Measurements from ENCODE around the gene OR2F1. TPM values are rescaled to one million over a fixed set of nuclear protein-coding genes. Genes with fewer than 3 reads are reported as not detected.

OR2F1 gene
- total RNA-seq, 4 donors from 2014 or later: not detected

- TF ChIP-seq CTCF (IDR thresholded peaks at IDR 0.05): no peak
- TF ChIP-seq POLR2AphosphoS5 (IDR thresholded peaks at IDR 0.05): no peak
- TF ChIP-seq POLR2A (IDR thresholded peaks at IDR 0.05): no peak
- no peak for TF ChIP-seq EP300 (IDR thresholded peaks at IDR 0.05)
- Histone ChIP-seq H3K9me3 (peaks cover 0 to 6% (median 0%) of the 10 kb centered on the region in 3 donors), H3K4me3 (no peak overlapping the region), H3K27ac (no peak overlapping the region), H3K27me3 (no peaks in the 10 kb centered on the region), H3K36me3 (no peaks in the 10 kb centered on the region), H3K4me1 (no peaks in the 10 kb centered on the region)
- 64 to 89% methylated on average over 3 to 4 of the region's 4 CpGs for WGBS, 2 donors (ENCODE audit: low coverage in 1 of 2)
- ATAC-seq: no peak
Observed at GRCh38 chr7:143973870-143974416, 19.3 kb downstream of the OR2F1 start.

GRCh38 chr7:143974459-143974858 is 19.8 kb downstream of the OR2F1 start:
- no peak for ATAC-seq
- no peaks in the 10 kb centered on the region for H3K4me1 ChIP-seq
- H3K27me3 ChIP-seq: no peaks in the 10 kb centered on the region
- no peak overlapping the region for H3K4me3 ChIP-seq
- WGBS, 2 donors (ENCODE audit: low coverage in 1 of 2): 86 to 100% methylated on average over 1 to 4 of the region's 4 CpGs
- no peak overlapping the region for H3K27ac ChIP-seq
- H3K36me3 ChIP-seq: no peaks in the 10 kb centered on the region
- TF ChIP-seq CTCF (IDR thresholded peaks at IDR 0.05) (no peak), POLR2A (IDR thresholded peaks at IDR 0.05) (no peak), POLR2AphosphoS5 (IDR thresholded peaks at IDR 0.05) (no peak), EP300 (IDR thresholded peaks at IDR 0.05) (no peak)
- H3K9me3 ChIP-seq: peaks cover 0 to 6% (median 0%) of the 10 kb centered on the region in 3 donors

GRCh38 chr7:143975617-143976016 is 21.0 kb downstream of the OR2F1 start:
- no peaks in the 10 kb centered on the region for H3K27me3 ChIP-seq
- no peak overlapping the region for H3K27ac ChIP-seq
- no peak for ATAC-seq
- no peak for TF ChIP-seq CTCF (IDR thresholded peaks at IDR 0.05)
- TF ChIP-seq POLR2A (IDR thresholded peaks at IDR 0.05): no peak
- TF ChIP-seq EP300 (IDR thresholded peaks at IDR 0.05): no peak
- no peak for TF ChIP-seq POLR2AphosphoS5 (IDR thresholded peaks at IDR 0.05)
- H3K4me3 ChIP-seq: no peak overlapping the region
- WGBS, 2 donors (ENCODE audit: low coverage in 1 of 2): 17 to 40% methylated on average over 1 of the region's 1 CpG
- peaks cover 0 to 6% (median 0%) of the 10 kb centered on the region in 3 donors for H3K9me3 ChIP-seq
- H3K36me3 ChIP-seq: no peaks in the 10 kb centered on the region
- no peaks in the 10 kb centered on the region for H3K4me1 ChIP-seq

- H3K36me3 ChIP-seq: no peaks in the 10 kb centered on the region
- no peaks in the 10 kb centered on the region for H3K9me3 ChIP-seq
- H3K27me3 ChIP-seq: no peaks in the 10 kb centered on the region
- no peak overlapping the region for H3K4me3 ChIP-seq
- no peak for ATAC-seq
- H3K27ac ChIP-seq: no peak overlapping the region
- TF ChIP-seq CTCF (IDR thresholded peaks at IDR 0.05) (no peak), POLR2A (IDR thresholded peaks at IDR 0.05) (no peak), POLR2AphosphoS5 (IDR thresholded peaks at IDR 0.05) (no peak), EP300 (IDR thresholded peaks at IDR 0.05) (no peak)
- H3K4me1 ChIP-seq: no peaks in the 10 kb centered on the region
- WGBS, 2 donors (ENCODE audit: low coverage in 1 of 2): 67 to 74% methylated on average over 2 of the region's 2 CpGs
Observed at GRCh38 chr7:143978585-143978984, 23.9 kb downstream of the OR2F1 start.

- TF ChIP-seq POLR2AphosphoS5 (IDR thresholded peaks at IDR 0.05) (no peak), CTCF (IDR thresholded peaks at IDR 0.05) (no peak), POLR2A (IDR thresholded peaks at IDR 0.05) (no peak), EP300 (IDR thresholded peaks at IDR 0.05) (no peak)
- H3K4me3 ChIP-seq: no peak overlapping the region
- no peaks in the 10 kb centered on the region for H3K9me3 ChIP-seq
- no peaks in the 10 kb centered on the region for H3K4me1 ChIP-seq
- H3K36me3 ChIP-seq: no peaks in the 10 kb centered on the region
- 70 to 80% methylated on average over 1 of the region's 1 CpG for WGBS, 2 donors (ENCODE audit: low coverage in 1 of 2)
- no peak for ATAC-seq
- H3K27me3 ChIP-seq: no peaks in the 10 kb centered on the region
- H3K27ac ChIP-seq: no peak overlapping the region
Observed at GRCh38 chr7:143979359-143979758, 24.7 kb downstream of the OR2F1 start.
